Esophagus muscularis mucosa (tissue), 4 donors: ENCODE results near the gene SLC9A6. TPM values are rescaled to one million over a fixed set of nuclear protein-coding genes. Genes with fewer than 3 reads are reported as not detected.

Source experiments
- DNase-seq: peaks from one replicate; pipeline ENCODE4 v3.0.0-alpha.2; 2017; ENCODE audit errors: extremely low spot score
- H3K27ac ChIP-seq, 4 donors: fragments of 200-600 bp; sonication (generic); replicated peaks in 1 of 4; 1 replicate in 3 of 4; 2 replicates in 1 of 4; pipeline ENCODE4 v1.5.1; 2016 to 2019; ENCODE audit warnings: mild to moderate bottlenecking in 1 of 4
- H3K27me3 ChIP-seq, 4 donors: fragments of 200-600 bp; sonication (generic); one replicate each; pipeline versions ENCODE4 v1.5.1 to v1.6.0; 2016 to 2019
- H3K36me3 ChIP-seq, 4 donors: fragments of 200-600 bp; sonication (generic); one replicate each; pipeline ENCODE4 v1.5.1; 2016 to 2019
- H3K4me1 ChIP-seq, 4 donors: fragments of 200-600 bp; sonication (generic); one replicate each; pipeline ENCODE4 v1.5.1; 2016 to 2019
- H3K4me3 ChIP-seq, 4 donors: fragments of 200-600 bp; sonication (generic); 1 replicate in 2 of 4; 2 replicates in 2 of 4; pipeline ENCODE4 v1.5.1; 2016 to 2019; ENCODE audit warnings: mild to moderate bottlenecking in 4 of 4, moderate library complexity in 1 of 4
- H3K9me3 ChIP-seq, 4 donors: fragments of 200-600 bp; sonication (generic); 1 replicate in 3 of 4; 2 replicates in 1 of 4; pipeline ENCODE4 v1.5.1; 2016 to 2019
- EP300 ChIP-seq: sonication (generic); formaldehyde crosslinking; IDR thresholded peaks from one replicate; pipeline ENCODE4 v1.6.1; 2017; ENCODE audit warnings: antibody characterized with exemption
- POLR2A ChIP-seq: fragments of 450-650 bp; IDR thresholded peaks from one replicate; pipeline ENCODE4 v1.6.1; 2017; ENCODE audit warnings: antibody characterized with exemption, moderate library complexity, mild to moderate bottlenecking, low read depth
- POLR2AphosphoS5 ChIP-seq, 2 donors: sonication (generic); formaldehyde crosslinking; IDR thresholded peaks; one replicate each; pipeline ENCODE4 v1.6.1; 2017; ENCODE audit warnings: antibody characterized with exemption in 2 of 2
- WGBS: methylation state at CpG from one replicate; pipeline ENCODE4 v1.1.5; 2018; 5-methylcytosine and 5-hydroxymethylcytosine counted together
- intact Hi-C: fragments of 100-400 bp; cut with DNase I; formaldehyde crosslinking; loops from one replicate; pipeline ENCODE4 v1.15.1; 2023
- total RNA-seq, 4 donors: library from RNA; depleted of rRNA; stranded (reverse); fragments of >200 nt; gene quantifications; one replicate each; pipeline versions ENCODE4 v1.1.0 to v1.2.1, GENCODE V29; 2016
- TF ChIP-seq, protein P1 (sequence below), 3 experiments: fragments of 200-600 bp in 2 of 3; fragments of 450-650 bp in 1 of 3; sonication (generic) in 2 of 3; IDR thresholded peaks; one replicate each; pipeline ENCODE4 v1.5.1; 2017 to 2019; ENCODE audit warnings: antibody characterized with exemption in 3 of 3, mild to moderate bottlenecking in 2 of 3, moderate library complexity in 1 of 3

SLC9A6 gene
- total RNA-seq, 4 donors from 2014 or later, result 12.9 to 17.4 (median 13.7) TPM

DNA sequence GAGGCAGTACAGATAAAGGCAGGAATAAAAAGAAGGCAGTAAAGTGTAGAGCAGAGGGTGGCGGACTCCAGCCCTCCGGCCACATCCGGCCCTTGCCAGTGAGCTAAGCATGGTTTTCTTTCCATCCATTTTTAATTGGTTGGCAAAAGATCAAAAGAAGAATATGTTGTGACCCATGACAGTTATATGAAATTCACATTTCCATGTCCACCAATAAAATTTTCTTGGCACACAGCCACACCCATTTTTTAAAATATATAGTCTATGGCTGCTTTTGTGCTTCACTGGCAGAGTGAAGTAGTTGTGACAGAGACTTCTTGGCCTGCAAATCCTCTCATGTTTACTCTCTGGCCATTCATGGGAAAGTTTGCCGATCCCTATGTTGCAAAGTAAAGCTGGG is 29.8 kb downstream of the SLC9A6 start:
- Histone ChIP-seq H3K36me3 (peaks cover 0 to 26% (median 10%) of the 10 kb centered on the region in 4 donors), H3K4me3 (no peak overlapping the region), H3K27me3 (no peaks in the 10 kb centered on the region), H3K4me1 (no peaks in the 10 kb centered on the region), H3K27ac (no peak overlapping the region), H3K9me3 (no peaks in the 10 kb centered on the region)
- DNase-seq, result no peak
- intact Hi-C loops, result no loop called here
- WGBS, result 96% methylated on average over 4 of the region's 4 CpGs
- no peak for TF ChIP-seq POLR2A
- TF ChIP-seq EP300, result no peak
- no peak for TF ChIP-seq POLR2AphosphoS5 (IDR thresholded peaks at IDR 0.05)
- TF ChIP-seq, protein P1, sequence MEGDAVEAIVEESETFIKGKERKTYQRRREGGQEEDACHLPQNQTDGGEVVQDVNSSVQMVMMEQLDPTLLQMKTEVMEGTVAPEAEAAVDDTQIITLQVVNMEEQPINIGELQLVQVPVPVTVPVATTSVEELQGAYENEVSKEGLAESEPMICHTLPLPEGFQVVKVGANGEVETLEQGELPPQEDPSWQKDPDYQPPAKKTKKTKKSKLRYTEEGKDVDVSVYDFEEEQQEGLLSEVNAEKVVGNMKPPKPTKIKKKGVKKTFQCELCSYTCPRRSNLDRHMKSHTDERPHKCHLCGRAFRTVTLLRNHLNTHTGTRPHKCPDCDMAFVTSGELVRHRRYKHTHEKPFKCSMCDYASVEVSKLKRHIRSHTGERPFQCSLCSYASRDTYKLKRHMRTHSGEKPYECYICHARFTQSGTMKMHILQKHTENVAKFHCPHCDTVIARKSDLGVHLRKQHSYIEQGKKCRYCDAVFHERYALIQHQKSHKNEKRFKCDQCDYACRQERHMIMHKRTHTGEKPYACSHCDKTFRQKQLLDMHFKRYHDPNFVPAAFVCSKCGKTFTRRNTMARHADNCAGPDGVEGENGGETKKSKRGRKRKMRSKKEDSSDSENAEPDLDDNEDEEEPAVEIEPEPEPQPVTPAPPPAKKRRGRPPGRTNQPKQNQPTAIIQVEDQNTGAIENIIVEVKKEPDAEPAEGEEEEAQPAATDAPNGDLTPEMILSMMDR (IDR thresholded peaks at IDR 0.05), result no peak

DNA sequence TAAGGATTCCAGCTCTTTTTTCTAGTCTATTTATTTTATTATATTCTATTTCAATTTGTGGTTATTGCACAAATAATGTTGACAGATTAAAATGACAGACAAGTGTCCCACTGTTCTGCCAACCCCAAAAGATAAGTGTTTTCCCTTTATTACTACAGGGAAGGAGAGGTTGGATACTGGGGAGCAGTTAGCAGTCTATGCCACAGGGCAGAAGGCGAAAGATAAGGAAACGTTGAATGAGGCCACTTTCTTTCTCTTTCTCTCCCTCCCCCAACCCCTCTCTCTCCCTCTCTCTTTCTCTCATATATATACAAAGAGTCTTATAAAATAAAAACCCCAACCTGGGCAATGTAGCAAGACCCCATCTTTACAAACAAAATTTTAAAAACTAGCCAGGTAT is 31.6 kb downstream of the SLC9A6 start:
- Histone ChIP-seq H3K4me1 (no peaks in the 10 kb centered on the region), H3K9me3 (no peaks in the 10 kb centered on the region), H3K27ac (no peak overlapping the region), H3K27me3 (no peaks in the 10 kb centered on the region), H3K4me3 (no peak overlapping the region), H3K36me3 (peaks cover 0 to 23% (median 13%) of the 10 kb centered on the region in 4 donors)
- TF ChIP-seq POLR2AphosphoS5 (IDR thresholded peaks at IDR 0.05) (no peak), EP300 (no peak), POLR2A (no peak)
- TF ChIP-seq, protein P1 (IDR thresholded peaks at IDR 0.05), result no peak
- no peak for DNase-seq
- intact Hi-C loops, result no loop called here
- WGBS, result 80% methylated on average over 2 of the region's 2 CpGs

DNA sequence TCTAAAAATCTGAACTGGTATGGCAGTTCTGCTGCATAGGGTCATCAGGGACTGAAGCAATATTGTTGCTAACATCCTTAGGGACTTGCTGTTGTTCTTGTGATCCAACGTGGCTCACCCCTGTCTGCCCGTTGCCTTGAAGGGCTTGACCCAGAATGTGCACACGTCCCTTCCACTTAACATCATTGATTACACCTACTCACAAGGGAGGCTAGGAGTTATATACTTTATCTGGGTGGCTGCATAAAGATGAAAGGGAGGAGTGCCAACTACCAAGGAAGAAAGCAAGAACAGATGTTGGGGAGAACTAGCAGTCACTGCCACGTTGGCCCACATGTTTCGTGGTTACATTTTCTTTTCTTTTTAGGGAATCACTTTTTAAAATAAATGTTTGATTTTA is 34.0 kb downstream of the SLC9A6 start:
- no peaks in the 10 kb centered on the region for H3K4me1 ChIP-seq
- no peak overlapping the region for H3K4me3 ChIP-seq
- no peak for DNase-seq
- H3K27ac ChIP-seq, result no peak overlapping the region
- no peaks in the 10 kb centered on the region for H3K9me3 ChIP-seq
- 53% methylated on average over 5 of the region's 5 CpGs for WGBS
- TF ChIP-seq POLR2AphosphoS5 (IDR thresholded peaks at IDR 0.05) (no peak), POLR2A (no peak), EP300 (no peak)
- TF ChIP-seq, protein P1 (IDR thresholded peaks at IDR 0.05), result no peak
- no peaks in the 10 kb centered on the region for H3K27me3 ChIP-seq
- H3K36me3 ChIP-seq, result peaks cover 0 to 21% (median 13%) of the 10 kb centered on the region in 4 donors
- intact Hi-C loops, result no loop called here

DNA sequence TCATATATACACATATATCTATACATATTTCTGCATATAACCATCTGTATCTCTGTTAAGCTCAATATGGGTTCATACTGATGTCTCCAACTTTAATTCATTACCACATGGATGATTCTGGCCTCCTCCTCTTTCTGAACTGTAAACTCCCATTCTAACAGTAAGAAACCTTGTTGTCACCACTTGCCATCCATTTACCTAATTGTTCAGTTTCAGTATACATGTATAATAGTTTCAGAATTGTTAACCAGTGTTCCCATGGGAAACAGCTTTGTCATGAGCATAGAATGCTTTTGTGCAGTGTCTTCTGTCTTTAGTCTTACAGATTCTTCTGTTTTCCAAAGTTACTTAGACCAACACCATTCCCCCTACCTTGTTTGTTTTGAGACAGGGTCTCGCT is 35.9 kb downstream of the SLC9A6 start:
- H3K4me1 ChIP-seq, result no peaks in the 10 kb centered on the region
- TF ChIP-seq, protein P1 (IDR thresholded peaks at IDR 0.05), result no peak
- TF ChIP-seq POLR2A (no peak), EP300 (no peak), POLR2AphosphoS5 (IDR thresholded peaks at IDR 0.05) (no peak)
- 95% methylated on average over 1 of the region's 1 CpG for WGBS
- no peak overlapping the region for H3K27ac ChIP-seq
- H3K4me3 ChIP-seq, result no peak overlapping the region
- no peaks in the 10 kb centered on the region for H3K9me3 ChIP-seq
- H3K27me3 ChIP-seq, result no peaks in the 10 kb centered on the region
- H3K36me3 ChIP-seq, result peaks cover 0 to 21% (median 9%) of the 10 kb centered on the region in 4 donors
- intact Hi-C loops, result loop anchor here (10.0 kb wide), 1 partner anchor 674 kb away; no protein-coding TSS in a partner anchor
- DNase-seq, result no peak

DNA sequence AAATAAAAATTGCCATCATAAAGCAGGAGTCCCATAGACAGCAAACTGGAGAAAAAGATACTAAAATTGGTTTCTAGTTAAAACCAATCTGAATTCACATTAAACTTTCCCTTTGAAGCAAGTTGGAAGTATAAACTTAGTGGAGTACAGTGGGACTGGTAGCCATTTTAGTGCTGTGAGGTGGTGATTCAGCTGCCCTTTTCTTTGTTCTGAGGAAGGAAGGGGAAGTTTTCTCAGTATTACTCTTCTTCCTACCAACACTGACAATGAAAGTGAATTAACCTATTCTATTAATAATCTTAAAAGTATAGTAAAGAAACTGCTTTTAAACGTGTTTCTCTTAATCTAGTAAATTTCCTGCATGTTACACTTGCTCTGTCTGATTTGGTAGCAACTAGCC is 36.7 kb downstream of the SLC9A6 start:
- no peak for DNase-seq
- H3K4me3 ChIP-seq, result no peak overlapping the region
- no peaks in the 10 kb centered on the region for H3K27me3 ChIP-seq
- TF ChIP-seq POLR2A, result no peak
- TF ChIP-seq, protein P1 (IDR thresholded peaks at IDR 0.05), result no peak
- no peak for TF ChIP-seq POLR2AphosphoS5 (IDR thresholded peaks at IDR 0.05)
- TF ChIP-seq EP300, result no peak
- intact Hi-C loops, result loop anchor here (10.0 kb wide), 1 partner anchor 673 kb away; no protein-coding TSS in a partner anchor
- H3K27ac ChIP-seq, result no peak overlapping the region
- H3K4me1 ChIP-seq, result no peaks in the 10 kb centered on the region
- no peaks in the 10 kb centered on the region for H3K9me3 ChIP-seq
- WGBS, result 39% methylated on average over 1 of the region's 1 CpG
- H3K36me3 ChIP-seq, result peaks cover 0 to 17% (median 9%) of the 10 kb centered on the region in 4 donors
